DMS 273 (cell line): ENCODE results near the gene VCAN.

Experiments used
- DNase-seq: peaks from one replicate; lab custom pipeline; 2025; ENCODE audit not compliant: unreplicated experiment; lab: John Stamatoyannopoulos, UW

VCAN gene

GRCh38 chr5:83562791-83563557 lies 91.4 kb downstream of the VCAN start:
- no peak for DNase-seq

GRCh38 chr5:83563631-83564030 lies 92.1 kb downstream of the VCAN start:
- DNase-seq: no peak

- peak; percentile 61 for DNase-seq
Measured at GRCh38 chr5:83564069-83564749, 92.7 kb downstream of the VCAN start.

GRCh38 chr5:83567741-83568140 lies 96.2 kb downstream of the VCAN start:
- DNase-seq: no peak

- no peak for DNase-seq
Measured at GRCh38 chr5:83568186-83568585, 96.6 kb downstream of the VCAN start.

GRCh38 chr5:83570916-83571315 lies 99.4 kb downstream of the VCAN start:
- no peak for DNase-seq

- DNase-seq: no peak
Measured at GRCh38 chr5:83572271-83572670, 100.7 kb downstream of the VCAN start.

GRCh38 chr5:83576341-83576740 lies 104.8 kb downstream of the VCAN start:
- DNase-seq: no peak

- DNase-seq: no peak
Measured at GRCh38 chr5:83577036-83577636, 105.6 kb downstream of the VCAN start.

GRCh38 chr5:83583859-83584258 lies 112.3 kb downstream of the VCAN start:
- DNase-seq: no peak

- no peak for DNase-seq
Measured at GRCh38 chr5:83586874-83587776, 115.6 kb downstream of the VCAN start.

- peak; percentile 23 for DNase-seq
Measured at GRCh38 chr5:83589786-83590185, 118.2 kb downstream of the VCAN start.

GRCh38 chr5:83590966-83591365 lies 119.4 kb downstream of the VCAN start:
- DNase-seq: no peak

- DNase-seq: no peak
Measured at GRCh38 chr5:83595217-83595616, 123.7 kb downstream of the VCAN start.

GRCh38 chr5:83608122-83608521 lies 136.6 kb downstream of the VCAN start:
- peak; percentile 73 for DNase-seq

- DNase-seq: no peak
Measured at GRCh38 chr5:83614841-83615240, 143.3 kb downstream of the VCAN start.

GRCh38 chr5:83628360-83628759 lies 156.8 kb downstream of the VCAN start:
- DNase-seq: no peak
